Nephron progenitor cell (in vitro differentiated cells): ENCODE results near the gene S100A2.
A peak's percentile ranks its signal among the peaks of the same experiment; 100 is the strongest.

Experiments used
- DNase-seq: peaks from one replicate; pipeline ENCODE4 v3.0.0; 2021
- H3K27ac Mint-ChIP-seq: 2 replicates; pipeline ENCODE4 v1.8.0; 2021; ENCODE audit warnings: mild to moderate bottlenecking, moderate library complexity, mixed read lengths
- H3K27me3 Mint-ChIP-seq: 2 replicates; pipeline ENCODE4 v1.8.0; 2021; ENCODE audit warnings: mild to moderate bottlenecking, low read depth, mixed read lengths; ENCODE audit not compliant: poor library complexity
- H3K36me3 Mint-ChIP-seq: 2 replicates; pipeline ENCODE4 v1.8.0; 2021; ENCODE audit warnings: low read depth, mixed read lengths
- H3K4me1 Mint-ChIP-seq: 2 replicates; pipeline ENCODE4 v1.8.0; 2021; ENCODE audit warnings: mixed read lengths
- H3K4me3 Mint-ChIP-seq: 2 replicates; pipeline ENCODE4 v1.8.0; 2021; ENCODE audit warnings: mild to moderate bottlenecking, moderate library complexity, mixed read lengths
- H3K9me3 Mint-ChIP-seq: 2 replicates; pipeline ENCODE4 v1.8.0; 2021; ENCODE audit warnings: mild to moderate bottlenecking, moderate library complexity, mixed read lengths
- CTCF ChIP-seq: fragments of 200-600 bp; sonication (generic); IDR thresholded peaks from 2 replicates; pipeline ENCODE4 v1.5.0; 2021; ENCODE audit warnings: antibody characterized with exemption

S100A2 gene

GRCh38 chr1:153612755-153613331 is 47.2 kb upstream of the S100A2 start, which contains the start of gene S100A16:
S100A16 (minus strand) TSS chr1:153613137; CDS start chr1:153608151, 4,986 bp downstream.
- Mint-ChIP-seq H3K27ac (no peak within 1 kb of the TSS), H3K4me1 (peaks cover 62% of the 10 kb centered on the region), H3K36me3 (no peaks in the 10 kb centered on the region), H3K27me3 (peaks cover 7% of the 10 kb centered on the region), H3K4me3 (peak within 1 kb of the TSS; percentile 75), H3K9me3 (no peaks in the 10 kb centered on the region)
- DNase-seq, result peak; percentile 35
- TF ChIP-seq CTCF, result no peak

- no peak overlapping the region for H3K27ac Mint-ChIP-seq
- H3K4me1 Mint-ChIP-seq, result peaks cover 65% of the 10 kb centered on the region
- DNase-seq, result no peak
- no peaks in the 10 kb centered on the region for H3K36me3 Mint-ChIP-seq
- no peak for TF ChIP-seq CTCF
- H3K27me3 Mint-ChIP-seq, result peaks cover 7% of the 10 kb centered on the region
- H3K9me3 Mint-ChIP-seq, result no peaks in the 10 kb centered on the region
- peak overlapping the region; percentile 75 for H3K4me3 Mint-ChIP-seq
Observed at GRCh38 chr1:153612111-153612754, 46.6 kb upstream of the S100A2 start.

- DNase-seq, result no peak
- no peak for TF ChIP-seq CTCF
- Mint-ChIP-seq H3K4me1 (peaks cover 68% of the 10 kb centered on the region), H3K27ac (no peak overlapping the region), H3K9me3 (no peaks in the 10 kb centered on the region), H3K27me3 (peaks cover 4% of the 10 kb centered on the region), H3K4me3 (no peak overlapping the region), H3K36me3 (no peaks in the 10 kb centered on the region)
Observed at GRCh38 chr1:153611356-153611755, 45.7 kb upstream of the S100A2 start.

GRCh38 chr1:153610811-153611301 is 45.2 kb upstream of the S100A2 start:
- Mint-ChIP-seq H3K36me3 (no peaks in the 10 kb centered on the region), H3K27me3 (peaks cover 5% of the 10 kb centered on the region), H3K4me1 (peaks cover 69% of the 10 kb centered on the region), H3K4me3 (no peak overlapping the region), H3K27ac (no peak overlapping the region), H3K9me3 (no peaks in the 10 kb centered on the region)
- TF ChIP-seq CTCF, result no peak
- no peak for DNase-seq

GRCh38 chr1:153610334-153610733 is 44.7 kb upstream of the S100A2 start:
- H3K4me1 Mint-ChIP-seq, result peaks cover 69% of the 10 kb centered on the region

More at GRCh38 chr1:153610334-153610733, 44.7 kb upstream of the S100A2 start:
- Mint-ChIP-seq H3K27me3 (peaks cover 3% of the 10 kb centered on the region), H3K27ac (no peak overlapping the region), H3K4me3 (no peak overlapping the region), H3K36me3 (no peaks in the 10 kb centered on the region), H3K9me3 (no peaks in the 10 kb centered on the region)
- TF ChIP-seq CTCF, result no peak
- no peak for DNase-seq
